ENCODE measurements around the gene PAFAH1B2.
A peak's percentile ranks its signal among the peaks of the same experiment; 100 is the strongest.

Gene PAFAH1B2

DNA sequence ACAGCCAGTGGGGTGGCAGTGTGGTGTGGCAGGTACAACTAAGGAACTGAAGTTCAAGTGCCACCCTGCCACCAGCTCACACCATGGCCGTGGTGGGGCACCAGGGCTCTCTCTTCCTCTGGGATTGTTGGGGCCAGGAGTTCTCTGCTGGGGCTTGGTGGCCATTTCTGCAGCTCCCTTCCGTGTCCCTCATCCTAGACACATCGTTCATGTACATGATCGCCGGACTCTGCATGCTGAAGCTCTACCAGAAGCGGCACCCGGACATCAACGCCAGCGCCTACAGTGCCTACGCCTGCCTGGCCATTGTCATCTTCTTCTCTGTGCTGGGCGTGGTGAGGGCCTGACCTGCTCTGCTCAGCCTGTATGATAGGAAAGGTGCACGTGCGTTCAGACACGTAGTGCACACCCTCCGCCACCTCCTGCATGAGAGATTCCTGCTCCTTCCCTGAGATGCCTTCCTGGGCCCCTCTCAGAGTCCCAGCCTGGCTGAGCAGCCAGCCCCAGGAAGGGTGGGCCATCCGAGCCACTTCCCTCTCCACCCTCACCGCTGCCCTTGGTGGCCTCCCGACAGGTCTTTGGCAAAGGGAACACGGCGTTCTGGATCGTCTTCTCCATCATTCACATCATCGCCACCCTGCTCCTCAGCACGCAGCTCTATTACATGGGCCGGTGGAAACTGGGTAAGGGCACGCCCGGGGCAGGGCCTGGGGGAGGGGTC lies 47.8 kb downstream of the PAFAH1B2 start:
- Mint-ChIP-seq H3K4me3 (no peak overlapping the region), H3K27me3 (no peaks in the 10 kb centered on the region), H3K4me1 (ENCODE audit: low read depth in 2 of 2) (peaks cover 4 to 5% of the 10 kb centered on the region in 2 donors), H3K9me3 (no peaks in the 10 kb centered on the region), H3K36me3 (ENCODE audit: insufficient read depth) (peaks cover 18% of the 10 kb centered on the region), H3K27ac (peak overlapping the region in 1 of 2 donors; percentile 65)
- ATAC-seq (replicated peaks) (no peak), DNase-seq (no peak)

DNA sequence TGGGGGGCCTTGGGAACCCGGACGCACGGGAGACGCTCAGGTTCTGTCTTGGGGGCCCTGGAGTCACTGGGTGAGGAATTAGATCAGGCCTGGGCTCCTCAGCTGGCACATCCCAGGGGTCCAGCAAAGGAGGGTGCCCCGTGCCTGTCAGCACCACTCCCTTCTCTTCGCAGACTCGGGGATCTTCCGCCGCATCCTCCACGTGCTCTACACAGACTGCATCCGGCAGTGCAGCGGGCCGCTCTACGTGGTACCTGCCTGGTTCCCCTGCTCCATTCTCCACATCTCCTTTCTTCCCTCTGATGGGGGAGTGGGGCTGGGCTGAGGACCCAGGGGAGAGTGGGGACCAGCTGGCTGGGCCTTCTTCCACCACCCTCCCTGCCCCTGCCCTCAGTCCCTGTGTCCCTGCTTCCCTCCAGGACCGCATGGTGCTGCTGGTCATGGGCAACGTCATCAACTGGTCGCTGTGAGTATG lies 48.4 kb downstream of the PAFAH1B2 start:
- peak overlapping the region in 1 of 2 donors; percentile 65 for H3K27ac Mint-ChIP-seq
- H3K4me1 Mint-ChIP-seq (ENCODE audit: low read depth in 2 of 2), result peaks cover 4% of the 10 kb centered on the region in 2 donors
- H3K4me3 Mint-ChIP-seq, result no peak overlapping the region
- no peaks in the 10 kb centered on the region for H3K27me3 Mint-ChIP-seq
- H3K9me3 Mint-ChIP-seq, result no peaks in the 10 kb centered on the region
- H3K36me3 Mint-ChIP-seq (ENCODE audit: insufficient read depth), result peaks cover 18% of the 10 kb centered on the region
- DNase-seq (no peak), ATAC-seq (replicated peaks) (no peak)

DNA sequence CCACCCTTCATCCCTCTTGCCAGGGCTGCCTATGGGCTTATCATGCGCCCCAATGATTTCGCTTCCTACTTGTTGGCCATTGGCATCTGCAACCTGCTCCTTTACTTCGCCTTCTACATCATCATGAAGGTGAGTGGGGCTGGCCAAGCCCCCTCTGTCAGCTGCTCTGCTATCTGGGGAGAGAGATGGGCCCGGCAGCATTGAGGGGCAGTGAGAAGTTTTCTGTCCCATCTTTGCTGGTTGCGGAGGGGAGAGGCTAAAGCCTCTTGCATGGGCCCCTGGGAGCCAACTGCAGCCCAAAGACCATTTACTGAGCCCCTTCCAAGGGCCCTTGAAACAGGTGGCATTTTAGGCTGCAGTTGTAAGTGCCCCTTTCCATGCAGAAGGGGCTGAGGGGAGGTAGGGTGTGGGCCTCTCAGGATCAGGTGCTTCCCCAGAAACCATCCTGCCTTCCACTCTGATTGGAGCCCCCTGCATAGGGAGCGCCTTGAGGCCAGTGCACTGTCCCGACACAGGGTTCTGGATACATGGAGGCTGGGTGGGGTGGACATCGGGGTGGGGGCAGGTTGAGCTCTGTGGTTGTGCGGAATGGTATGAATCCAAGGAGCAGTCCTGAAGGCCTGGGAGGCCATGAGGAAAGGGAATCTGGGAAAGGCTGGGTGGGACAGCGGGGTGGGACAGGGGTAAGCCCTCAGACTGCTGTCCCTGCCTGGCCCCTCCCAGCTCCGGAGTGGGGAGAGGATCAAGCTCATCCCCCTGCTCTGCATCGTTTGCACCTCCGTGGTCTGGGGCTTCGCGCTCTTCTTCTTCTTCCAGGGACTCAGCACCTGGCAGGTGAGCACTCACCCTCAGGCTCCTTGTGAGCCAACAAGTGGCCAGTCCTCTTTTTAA lies 49.3 kb downstream of the PAFAH1B2 start:
- H3K27ac Mint-ChIP-seq, result peak overlapping the region; percentile 60 to 77
- H3K36me3 Mint-ChIP-seq (ENCODE audit: insufficient read depth), result peaks cover 21% of the 10 kb centered on the region
- H3K4me1 Mint-ChIP-seq (ENCODE audit: low read depth in 2 of 2), result peaks cover 4 to 7% of the 10 kb centered on the region in 2 donors
- no peak for ATAC-seq (replicated peaks)
- no peak overlapping the region for H3K4me3 Mint-ChIP-seq
- no peaks in the 10 kb centered on the region for H3K9me3 Mint-ChIP-seq
- no peaks in the 10 kb centered on the region for H3K27me3 Mint-ChIP-seq
- DNase-seq, result no peak

DNA sequence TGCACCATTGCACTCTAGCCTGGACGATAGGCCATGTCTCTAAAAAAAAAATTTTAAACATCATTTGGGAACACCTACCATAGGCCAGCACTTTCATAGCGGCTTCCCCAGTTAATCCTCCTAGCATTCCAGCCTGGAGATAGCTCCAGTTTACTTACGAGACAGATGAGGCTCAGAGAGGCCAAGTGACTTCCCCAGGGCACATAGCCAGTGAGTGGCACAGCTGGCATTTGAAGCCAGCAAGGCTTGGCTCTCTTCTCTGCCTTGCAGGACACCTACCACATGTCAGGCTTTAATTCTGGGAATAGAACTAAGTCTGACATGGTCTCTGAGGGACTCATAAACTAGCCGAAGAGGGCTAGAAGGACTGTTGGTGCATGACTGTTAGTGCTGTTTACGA lies 50.2 kb downstream of the PAFAH1B2 start:
- H3K4me3 Mint-ChIP-seq, result no peak overlapping the region
- no peaks in the 10 kb centered on the region for H3K9me3 Mint-ChIP-seq
- H3K27ac Mint-ChIP-seq, result no peak overlapping the region
- no peaks in the 10 kb centered on the region for H3K27me3 Mint-ChIP-seq
- peaks cover 19% of the 10 kb centered on the region for H3K36me3 Mint-ChIP-seq (ENCODE audit: insufficient read depth)
- no peak for ATAC-seq (replicated peaks)
- no peak for DNase-seq
- H3K4me1 Mint-ChIP-seq (ENCODE audit: low read depth in 2 of 2), result peaks cover 4 to 7% of the 10 kb centered on the region in 2 donors

DNA sequence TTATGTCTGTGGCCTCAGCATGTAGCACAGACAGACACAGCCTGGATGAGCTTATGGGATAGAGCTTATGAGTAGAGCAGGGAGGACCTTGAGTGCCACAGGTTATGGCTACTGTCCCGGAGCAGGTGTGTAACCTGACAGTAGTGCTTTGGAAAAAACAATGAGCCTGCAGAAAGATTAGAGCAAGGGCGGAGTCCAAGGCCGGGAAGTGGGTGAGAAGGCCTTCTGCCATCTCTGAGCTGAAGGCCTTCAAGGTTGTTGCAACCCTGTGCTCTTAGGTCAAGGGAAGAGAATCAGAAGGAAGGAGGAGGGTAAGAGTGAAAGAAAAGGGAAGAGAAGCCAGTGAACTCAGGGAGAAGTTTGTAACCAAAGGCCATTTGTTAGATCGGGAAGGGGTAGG lies 51.2 kb downstream of the PAFAH1B2 start:
- DNase-seq (no peak), ATAC-seq (replicated peaks) (no peak)
- Mint-ChIP-seq H3K9me3 (no peaks in the 10 kb centered on the region), H3K36me3 (ENCODE audit: insufficient read depth) (peaks cover 21% of the 10 kb centered on the region), H3K27me3 (no peaks in the 10 kb centered on the region), H3K4me3 (no peak overlapping the region), H3K27ac (peak overlapping the region; percentile 6 to 30), H3K4me1 (ENCODE audit: low read depth in 2 of 2) (peaks cover 4 to 7% of the 10 kb centered on the region in 2 donors)

DNA sequence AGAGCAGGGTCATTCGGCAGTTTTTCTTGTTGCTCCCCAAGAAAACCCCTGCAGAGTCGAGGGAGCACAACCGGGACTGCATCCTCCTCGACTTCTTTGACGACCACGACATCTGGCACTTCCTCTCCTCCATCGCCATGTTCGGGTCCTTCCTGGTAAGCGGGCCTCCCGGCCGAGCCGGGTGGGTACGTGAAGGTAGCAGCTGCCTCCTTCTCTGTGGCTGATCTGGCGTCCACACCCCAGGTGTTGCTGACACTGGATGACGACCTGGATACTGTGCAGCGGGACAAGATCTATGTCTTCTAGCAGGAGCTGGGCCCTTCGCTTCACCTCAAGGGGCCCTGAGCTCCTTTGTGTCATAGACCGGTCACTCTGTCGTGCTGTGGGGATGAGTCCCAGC lies 51.7 kb downstream of the PAFAH1B2 start:
- DNase-seq (no peak), ATAC-seq (replicated peaks) (no peak)
- H3K27me3 Mint-ChIP-seq, result no peaks in the 10 kb centered on the region
- peaks cover 21% of the 10 kb centered on the region for H3K36me3 Mint-ChIP-seq (ENCODE audit: insufficient read depth)
- H3K9me3 Mint-ChIP-seq, result no peaks in the 10 kb centered on the region
- peaks cover 4% of the 10 kb centered on the region in 2 donors for H3K4me1 Mint-ChIP-seq (ENCODE audit: low read depth in 2 of 2)
- H3K4me3 Mint-ChIP-seq, result no peak overlapping the region
- H3K27ac Mint-ChIP-seq, result peak overlapping the region; percentile 6 to 30

DNA sequence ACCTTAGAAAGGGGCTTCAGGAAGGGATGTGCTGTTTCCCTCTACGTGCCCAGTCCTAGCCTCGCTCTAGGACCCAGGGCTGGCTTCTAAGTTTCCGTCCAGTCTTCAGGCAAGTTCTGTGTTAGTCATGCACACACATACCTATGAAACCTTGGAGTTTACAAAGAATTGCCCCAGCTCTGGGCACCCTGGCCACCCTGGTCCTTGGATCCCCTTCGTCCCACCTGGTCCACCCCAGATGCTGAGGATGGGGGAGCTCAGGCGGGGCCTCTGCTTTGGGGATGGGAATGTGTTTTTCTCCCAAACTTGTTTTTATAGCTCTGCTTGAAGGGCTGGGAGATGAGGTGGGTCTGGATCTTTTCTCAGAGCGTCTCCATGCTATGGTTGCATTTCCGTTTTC lies 52.9 kb downstream of the PAFAH1B2 start:
- Mint-ChIP-seq H3K4me1 (ENCODE audit: low read depth in 2 of 2) (peaks cover 4% of the 10 kb centered on the region in 2 donors), H3K9me3 (no peaks in the 10 kb centered on the region), H3K27ac (peak overlapping the region; percentile 44 to 51), H3K27me3 (no peaks in the 10 kb centered on the region), H3K4me3 (no peak overlapping the region), H3K36me3 (ENCODE audit: insufficient read depth) (peaks cover 23% of the 10 kb centered on the region)
- ATAC-seq (replicated peaks) (no peak), DNase-seq (no peak)

DNA sequence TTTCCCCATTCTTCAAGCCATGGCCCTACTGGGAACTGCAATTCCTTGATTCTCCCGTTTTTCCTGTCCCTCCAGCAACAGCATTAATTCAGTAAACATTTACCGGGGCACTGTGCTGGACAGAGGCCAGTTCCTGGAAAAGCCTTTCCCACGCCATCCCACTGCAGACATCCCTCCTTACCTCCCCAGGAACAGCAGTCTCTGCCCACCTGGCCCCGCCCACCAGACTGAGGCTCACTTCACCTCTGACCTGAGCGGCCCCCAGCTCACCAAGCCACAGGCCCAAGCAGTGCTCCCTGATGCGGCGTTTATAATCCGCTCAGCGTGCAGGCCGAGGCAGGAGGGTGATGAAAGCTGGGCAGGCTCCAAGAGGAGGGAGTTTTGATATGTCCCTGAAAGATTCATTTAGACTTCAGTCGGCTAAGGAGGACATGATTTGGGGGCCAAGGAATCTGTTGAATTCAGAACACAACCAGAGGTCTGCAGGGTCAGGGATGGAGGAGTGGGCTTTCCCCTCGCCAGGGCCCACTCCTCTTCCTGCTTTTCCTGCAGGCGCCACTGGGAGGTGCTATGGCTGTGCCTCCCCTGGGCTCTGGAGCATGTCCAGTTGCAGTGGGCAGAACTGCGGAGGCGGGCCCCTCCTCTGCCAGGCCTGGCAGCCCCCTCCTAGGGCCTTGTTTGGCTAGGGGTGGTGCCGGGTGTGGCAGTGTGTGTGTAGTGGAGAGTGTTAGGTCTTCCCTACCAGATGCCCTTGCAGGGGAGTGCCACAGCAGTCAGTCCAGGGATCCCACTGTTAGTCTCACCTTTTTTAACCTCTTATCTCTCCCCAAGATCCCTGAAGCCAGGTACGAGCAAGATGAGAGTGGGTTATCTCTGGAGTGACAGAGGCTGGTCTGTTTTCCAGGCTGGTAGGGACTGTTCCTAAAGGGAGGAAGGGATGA lies 53.7 kb downstream of the PAFAH1B2 start:
- no peak for ATAC-seq (replicated peaks)
- no peaks in the 10 kb centered on the region for H3K27me3 Mint-ChIP-seq
- peak overlapping the region; percentile 44 to 77 for H3K27ac Mint-ChIP-seq
- peaks cover 28% of the 10 kb centered on the region for H3K36me3 Mint-ChIP-seq (ENCODE audit: insufficient read depth)
- H3K4me3 Mint-ChIP-seq, result no peak overlapping the region
- H3K4me1 Mint-ChIP-seq (ENCODE audit: low read depth in 2 of 2), result peaks cover 4% of the 10 kb centered on the region in 2 donors
- DNase-seq, result no peak
- no peaks in the 10 kb centered on the region for H3K9me3 Mint-ChIP-seq

DNA sequence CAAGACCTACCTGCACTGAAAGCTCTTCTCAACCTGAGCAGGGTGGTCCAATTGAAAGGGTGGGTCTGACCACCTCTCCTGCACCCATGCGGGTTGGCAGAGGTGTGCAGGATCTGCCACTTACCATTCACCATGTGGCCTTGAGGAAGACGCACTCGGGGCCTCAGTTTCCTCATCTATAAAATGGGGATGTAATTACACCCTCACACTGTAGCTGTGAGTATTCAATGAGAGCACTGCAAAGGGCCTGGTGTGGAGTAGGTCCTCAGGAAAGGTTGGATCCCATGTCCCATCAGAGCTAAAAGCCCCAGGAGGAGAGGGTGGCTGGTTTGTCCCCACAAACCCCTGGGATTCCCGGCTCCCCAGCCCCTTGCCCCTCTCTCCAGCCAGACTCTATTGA lies 54.5 kb downstream of the PAFAH1B2 start:
- no peaks in the 10 kb centered on the region for H3K27me3 Mint-ChIP-seq
- DNase-seq (no peak), ATAC-seq (replicated peaks) (no peak)
- H3K4me1 Mint-ChIP-seq (ENCODE audit: low read depth in 2 of 2), result peaks cover 6 to 7% of the 10 kb centered on the region in 2 donors
- no peak overlapping the region for H3K4me3 Mint-ChIP-seq
- no peaks in the 10 kb centered on the region for H3K9me3 Mint-ChIP-seq
- peaks cover 36% of the 10 kb centered on the region for H3K36me3 Mint-ChIP-seq (ENCODE audit: insufficient read depth)
- H3K27ac Mint-ChIP-seq, result peak overlapping the region in 1 of 2 donors; percentile 77

DNA sequence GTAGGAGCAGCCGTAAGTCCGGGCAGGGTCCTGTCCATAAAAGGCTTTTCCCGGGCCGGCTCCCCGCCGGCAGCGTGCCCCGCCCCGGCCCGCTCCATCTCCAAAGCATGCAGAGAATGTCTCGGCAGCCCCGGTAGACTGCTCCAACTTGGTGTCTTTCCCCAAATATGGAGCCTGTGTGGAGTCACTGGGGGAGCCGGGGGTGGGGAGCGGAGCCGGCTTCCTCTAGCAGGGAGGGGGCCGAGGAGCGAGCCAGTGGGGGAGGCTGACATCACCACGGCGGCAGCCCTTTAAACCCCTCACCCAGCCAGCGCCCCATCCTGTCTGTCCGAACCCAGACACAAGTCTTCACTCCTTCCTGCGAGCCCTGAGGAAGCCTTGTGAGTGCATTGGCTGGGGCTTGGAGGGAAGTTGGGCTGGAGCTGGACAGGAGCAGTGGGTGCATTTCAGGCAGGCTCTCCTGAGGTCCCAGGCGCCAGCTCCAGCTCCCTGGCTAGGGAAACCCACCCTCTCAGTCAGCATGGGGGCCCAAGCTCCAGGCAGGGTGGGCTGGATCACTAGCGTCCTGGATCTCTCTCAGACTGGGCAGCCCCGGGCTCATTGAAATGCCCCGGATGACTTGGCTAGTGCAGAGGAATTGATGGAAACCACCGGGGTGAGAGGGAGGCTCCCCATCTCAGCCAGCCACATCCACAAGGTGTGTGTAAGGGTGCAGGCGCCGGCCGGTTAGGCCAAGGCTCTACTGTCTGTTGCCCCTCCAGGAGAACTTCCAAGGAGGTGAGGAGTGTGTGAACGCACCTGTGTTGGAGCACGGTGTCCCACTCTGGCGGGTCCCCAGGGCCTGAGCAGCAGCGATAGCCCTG lies 55.2 kb downstream of the PAFAH1B2 start, which contains the start of gene TAGLN:
Gene TAGLN, plus strand, starts transcription at position 318 of the 863 bp plus-strand sequence. CDS start 3,644 bp downstream, outside the sequence.
- Mint-ChIP-seq H3K27ac (peak within 1 kb of the TSS in 1 of 2 donors; percentile 77), H3K36me3 (ENCODE audit: insufficient read depth) (peaks cover 40% of the 10 kb centered on the region), H3K27me3 (no peaks in the 10 kb centered on the region), H3K4me3 (no peak within 1 kb of the TSS), H3K9me3 (no peaks in the 10 kb centered on the region), H3K4me1 (ENCODE audit: low read depth in 2 of 2) (peaks cover 8 to 10% of the 10 kb centered on the region in 2 donors)
- ATAC-seq (replicated peaks) (no peak), DNase-seq (no peak)

DNA sequence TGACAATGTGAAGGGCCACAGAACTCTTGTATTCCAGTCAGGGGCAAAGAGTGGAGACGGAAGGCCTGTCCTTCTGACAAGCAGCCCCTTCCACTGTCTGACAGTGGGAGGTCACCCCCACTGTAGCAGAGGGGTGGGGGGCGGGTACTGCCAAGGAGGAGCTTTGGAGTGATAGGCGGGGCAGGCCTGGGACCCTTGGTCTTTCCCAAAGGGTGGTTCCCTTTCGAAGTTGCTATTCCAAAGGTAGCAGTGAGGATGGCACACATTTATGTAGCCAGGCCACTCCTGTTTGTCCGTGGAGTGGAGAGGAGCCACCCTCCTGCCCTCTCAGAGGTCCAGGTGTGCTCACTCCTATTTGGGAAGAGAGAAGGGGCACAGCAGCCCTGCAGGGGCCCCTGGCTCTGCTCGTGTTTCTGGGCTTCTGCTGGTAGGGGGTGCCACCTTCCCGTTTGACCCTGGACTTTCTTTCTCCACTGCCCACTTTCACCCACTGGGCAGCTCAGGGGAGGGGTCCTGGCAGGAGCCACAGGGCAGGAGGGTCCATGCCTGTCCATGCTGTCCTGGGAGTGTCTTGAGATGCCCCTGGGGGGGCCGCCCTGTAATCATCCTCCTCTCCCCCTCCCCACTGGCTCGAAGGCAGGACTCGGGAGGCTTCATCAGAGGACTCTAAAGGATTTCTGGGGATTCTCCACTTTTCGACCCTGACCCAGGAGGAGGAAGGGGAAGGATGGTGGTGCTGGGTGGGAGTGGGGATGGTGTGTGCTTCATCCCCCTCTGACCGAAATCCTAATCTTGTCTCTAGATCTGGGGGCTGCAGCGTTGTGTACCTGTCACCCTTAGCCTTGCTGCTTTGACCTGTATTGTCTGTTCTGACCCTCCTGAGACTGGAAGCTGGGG lies 56.1 kb downstream of the PAFAH1B2 start:
- Mint-ChIP-seq H3K27me3 (no peaks in the 10 kb centered on the region), H3K27ac (peak overlapping the region in 1 of 2 donors; percentile 77), H3K4me3 (no peak overlapping the region), H3K4me1 (ENCODE audit: low read depth in 2 of 2) (peaks cover 10 to 12% of the 10 kb centered on the region in 2 donors), H3K36me3 (ENCODE audit: insufficient read depth) (peaks cover 48% of the 10 kb centered on the region), H3K9me3 (no peaks in the 10 kb centered on the region)
- DNase-seq (no peak), ATAC-seq (replicated peaks) (no peak)
